ENCODE results near the gene ABHD18. TPM values are rescaled to one million over a fixed set of nuclear protein-coding genes. Genes with fewer than 3 reads are reported as not detected.
A peak's percentile ranks its signal among the peaks of the same experiment; 100 is the strongest.
"Not testable (repeated sequence)": the region's sequence is repeated elsewhere in the genome, so short reads cannot be mapped to it uniquely, and the experiment has no call there.

Gene ABHD18
- total and polyA plus RNA-seq, 5 donors: 4.1 to 10.4 (median 8.7) TPM

DNA sequence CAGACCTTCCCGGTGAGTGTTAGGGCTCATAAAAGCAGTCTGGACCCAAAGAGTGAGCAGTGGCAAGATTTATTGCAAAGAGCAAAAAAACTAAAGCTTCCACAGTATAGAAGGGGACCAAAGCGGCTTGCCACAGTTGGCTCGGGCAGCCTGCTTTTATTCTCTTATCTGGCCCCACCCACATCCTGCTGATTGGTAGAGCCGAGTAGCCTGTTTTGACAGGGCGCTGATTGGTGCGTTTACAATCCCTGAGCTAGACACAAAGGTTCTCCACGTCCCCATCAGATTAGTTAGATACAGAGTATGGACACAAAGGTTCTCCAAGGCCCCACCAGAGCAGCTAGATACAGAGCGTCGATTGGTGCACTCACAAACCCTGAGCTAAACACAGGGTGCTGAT, 81.8 kb downstream of the ABHD18 start:
- H3K4me1 ChIP-seq (ENCODE audit: control insufficient read depth, insufficient read depth, low read length); ATAC-seq; H3K27ac ChIP-seq (ENCODE audit: low read length); H3K27me3 ChIP-seq (ENCODE audit: control insufficient read depth, insufficient read depth); H3K4me3 ChIP-seq (ENCODE audit: low read length); DNase-seq; H3K9me3 ChIP-seq (ENCODE audit: control insufficient read depth, low read length); intact Hi-C loops (cut with DNase I): not testable (repeated sequence)
- WGBS: 79% methylated on average over 9 of the region's 9 CpGs

DNA sequence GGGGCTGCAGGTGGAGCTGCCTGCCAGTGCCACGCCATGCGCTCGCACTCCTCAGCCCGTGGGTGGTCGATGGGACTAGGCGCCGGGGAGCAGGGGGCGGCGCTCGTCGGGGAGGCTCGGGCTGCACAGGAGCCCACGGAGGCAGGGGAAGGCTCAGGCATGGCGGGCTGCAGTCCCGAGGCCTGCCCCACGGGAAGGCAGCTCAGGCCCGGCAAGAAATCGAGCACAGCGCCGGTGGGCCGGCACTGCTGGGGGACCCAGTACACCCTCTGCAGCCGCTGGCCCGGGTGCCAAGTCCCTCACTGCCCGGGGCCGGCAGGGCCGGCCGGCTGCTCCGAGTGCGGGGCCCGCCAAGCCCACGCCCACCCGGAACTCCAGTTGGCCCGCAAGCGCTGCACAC, 82.3 kb downstream of the ABHD18 start:
- H3K4me1 ChIP-seq (ENCODE audit: control insufficient read depth, insufficient read depth, low read length); intact Hi-C loops (cut with DNase I); H3K4me3 ChIP-seq (ENCODE audit: low read length); H3K9me3 ChIP-seq (ENCODE audit: control insufficient read depth, low read length); H3K27me3 ChIP-seq (ENCODE audit: control insufficient read depth, insufficient read depth); DNase-seq; ATAC-seq; H3K27ac ChIP-seq (ENCODE audit: low read length): not testable (repeated sequence)
- WGBS: 97% methylated on average over 34 of the region's 34 CpGs

DNA sequence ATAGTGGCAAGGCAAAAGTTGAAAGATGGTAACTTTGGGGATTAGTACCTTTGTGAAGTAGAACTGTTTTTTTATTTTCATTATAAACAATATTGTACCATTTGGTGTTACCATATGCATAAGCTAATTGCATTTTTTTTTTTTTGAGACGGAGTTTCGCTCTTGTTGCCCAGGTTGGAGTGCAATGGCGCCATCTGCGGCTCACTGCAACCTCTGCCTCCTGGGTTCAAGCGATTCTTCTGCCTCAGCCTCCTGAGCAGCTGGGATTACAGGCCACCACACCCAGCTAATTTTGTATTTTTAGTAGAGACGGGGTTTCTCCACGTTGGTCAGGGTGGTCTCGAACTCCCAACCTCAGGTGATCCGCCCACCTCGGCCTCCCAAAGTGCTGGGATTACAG, 86.0 kb downstream of the ABHD18 start:
- ATAC-seq; H3K4me3 ChIP-seq (ENCODE audit: low read length); H3K27ac ChIP-seq (ENCODE audit: low read length); DNase-seq; H3K27me3 ChIP-seq (ENCODE audit: control insufficient read depth, insufficient read depth); intact Hi-C loops (cut with DNase I); H3K4me1 ChIP-seq (ENCODE audit: control insufficient read depth, insufficient read depth, low read length); H3K9me3 ChIP-seq (ENCODE audit: control insufficient read depth, low read length): not testable (repeated sequence)
- WGBS: 83% methylated on average over 10 of the region's 10 CpGs

DNA sequence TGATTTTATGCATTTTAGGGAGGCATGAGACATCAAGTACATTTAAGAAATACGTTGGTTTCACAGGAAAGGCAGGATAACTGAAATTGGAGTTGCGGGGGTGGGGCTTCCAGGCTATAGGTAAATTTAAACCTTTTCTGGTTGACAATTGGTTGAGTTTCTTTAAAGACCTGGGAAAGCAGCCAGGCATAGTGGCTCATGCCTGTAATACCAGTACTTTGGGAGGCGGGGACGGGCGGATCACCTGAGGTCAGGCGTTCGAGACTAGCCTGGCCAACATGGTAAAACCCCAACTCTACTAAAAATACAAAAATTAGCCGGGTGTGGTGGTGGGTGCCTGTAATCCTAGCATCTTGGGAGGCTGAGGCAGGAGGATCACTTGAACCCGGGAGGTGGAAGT, 89.7 kb downstream of the ABHD18 start:
- H3K9me3 ChIP-seq (ENCODE audit: control insufficient read depth, low read length); ATAC-seq; H3K27me3 ChIP-seq (ENCODE audit: control insufficient read depth, insufficient read depth); DNase-seq; H3K4me3 ChIP-seq (ENCODE audit: low read length); H3K4me1 ChIP-seq (ENCODE audit: control insufficient read depth, insufficient read depth, low read length); H3K27ac ChIP-seq (ENCODE audit: low read length); intact Hi-C loops (cut with DNase I): not testable (repeated sequence)
- 87% methylated on average over 9 of the region's 9 CpGs for WGBS

DNA sequence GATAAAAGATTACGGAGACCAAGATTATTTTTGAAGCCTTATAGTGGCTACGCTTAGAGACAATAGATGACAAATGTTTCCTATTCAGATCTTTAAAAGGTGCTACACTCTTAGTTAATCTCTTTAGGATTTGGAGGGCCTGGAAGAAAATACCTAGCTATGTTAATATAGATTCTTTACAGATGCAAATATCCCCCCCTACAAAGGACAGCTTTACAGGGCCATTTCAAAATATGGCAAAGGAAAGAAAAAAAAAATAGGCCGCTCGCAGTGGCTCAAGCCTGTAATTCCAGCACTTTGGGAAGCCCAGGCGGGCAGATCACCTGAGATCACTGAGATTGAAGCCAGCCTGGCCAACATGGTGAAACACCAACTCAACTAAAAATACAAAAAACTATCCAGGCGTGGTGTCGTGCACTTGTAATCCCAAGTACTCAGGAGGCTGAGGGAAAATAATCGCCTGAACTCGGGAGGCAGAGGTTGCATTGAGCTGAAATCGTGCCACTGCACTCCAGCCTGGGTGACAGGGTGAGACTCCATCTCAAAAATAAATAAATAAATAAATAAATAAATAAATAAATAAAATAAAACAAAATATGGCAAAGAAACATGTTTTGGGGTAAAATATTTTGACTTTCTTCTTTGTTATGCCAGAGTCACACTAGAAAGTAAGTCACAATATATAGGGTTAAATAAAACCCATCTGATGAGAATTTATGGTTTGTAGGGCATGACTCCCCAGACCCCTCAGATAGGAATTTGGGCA, 90.4 kb downstream of the ABHD18 start:
- H3K4me1 ChIP-seq (ENCODE audit: control insufficient read depth, insufficient read depth, low read length); H3K4me3 ChIP-seq (ENCODE audit: low read length); ATAC-seq; H3K9me3 ChIP-seq (ENCODE audit: control insufficient read depth, low read length); H3K27ac ChIP-seq (ENCODE audit: low read length); H3K27me3 ChIP-seq (ENCODE audit: control insufficient read depth, insufficient read depth); intact Hi-C loops (cut with DNase I); DNase-seq: not testable (repeated sequence)
- WGBS: 94% methylated on average over 10 of the region's 10 CpGs

DNA sequence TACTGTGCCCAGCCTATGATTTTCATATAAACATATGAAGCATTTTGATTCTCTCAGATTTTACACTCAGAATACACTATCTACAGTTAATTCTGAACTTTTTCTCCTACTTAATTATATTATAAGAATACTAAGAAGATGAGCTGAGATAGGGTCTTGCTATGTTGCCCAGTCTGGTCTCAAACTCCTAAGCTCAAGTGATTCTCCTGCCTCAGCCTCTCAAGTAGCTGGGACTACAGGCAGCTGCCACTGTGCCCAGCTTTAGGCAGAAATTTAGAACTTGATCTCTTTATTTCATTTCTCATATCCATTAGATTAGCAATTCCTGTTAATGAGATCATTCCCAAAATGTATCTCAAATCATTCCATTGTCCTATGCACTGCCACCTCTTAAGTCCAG, 91.2 kb downstream of the ABHD18 start:
- ATAC-seq: no peak
- Histone ChIP-seq H3K27ac (ENCODE audit: low read length) (no peak overlapping the region), H3K27me3 (ENCODE audit: control insufficient read depth, insufficient read depth) (no peaks in the 10 kb centered on the region), H3K9me3 (ENCODE audit: control insufficient read depth, low read length) (no peaks in the 10 kb centered on the region), H3K4me1 (ENCODE audit: control insufficient read depth, insufficient read depth, low read length) (no peaks in the 10 kb centered on the region), H3K4me3 (ENCODE audit: low read length) (no peak overlapping the region)
- DNase-seq: no peak
- intact Hi-C loops (cut with DNase I): no loop called here

DNA sequence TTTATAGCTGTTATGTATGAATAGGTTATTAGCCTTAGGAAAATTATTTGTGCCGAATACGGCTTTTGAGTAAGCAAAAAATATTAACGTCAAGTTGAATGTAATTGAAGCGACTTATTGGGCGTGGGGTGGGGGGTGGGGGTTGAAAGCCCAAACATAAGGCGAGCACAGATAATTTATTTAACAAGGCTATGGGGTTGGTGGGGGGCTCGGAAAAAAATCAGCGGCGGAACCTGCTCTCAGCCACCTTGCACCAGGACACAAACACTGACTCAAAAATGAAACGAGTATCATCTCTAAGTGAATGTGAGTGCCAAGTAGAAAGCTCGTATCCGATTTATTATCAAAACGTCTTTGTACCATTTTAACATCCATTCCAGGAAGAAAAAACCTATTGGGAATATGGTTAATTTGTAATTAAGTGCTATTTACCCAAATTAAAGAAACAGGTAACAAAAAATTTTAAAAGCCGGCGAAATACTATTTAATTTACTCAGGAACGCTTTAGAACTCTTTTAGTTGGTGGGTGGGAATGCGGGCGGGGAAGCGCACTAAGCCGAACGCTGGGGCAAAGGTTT, 95.0 kb downstream of the ABHD18 start:
- peak overlapping the region; percentile 76 for H3K27ac ChIP-seq (ENCODE audit: low read length)
- peak overlapping the region; percentile 86 for H3K4me3 ChIP-seq (ENCODE audit: low read length)
- DNase-seq (no peak), ATAC-seq (no peak)
- no peaks in the 10 kb centered on the region for H3K4me1 ChIP-seq (ENCODE audit: control insufficient read depth, insufficient read depth, low read length)
- intact Hi-C loops (cut with DNase I): no loop called here
- 27% methylated on average over 21 of the region's 21 CpGs for WGBS
- H3K27me3 ChIP-seq (ENCODE audit: control insufficient read depth, insufficient read depth): no peaks in the 10 kb centered on the region
- H3K9me3 ChIP-seq (ENCODE audit: control insufficient read depth, low read length): no peaks in the 10 kb centered on the region

DNA sequence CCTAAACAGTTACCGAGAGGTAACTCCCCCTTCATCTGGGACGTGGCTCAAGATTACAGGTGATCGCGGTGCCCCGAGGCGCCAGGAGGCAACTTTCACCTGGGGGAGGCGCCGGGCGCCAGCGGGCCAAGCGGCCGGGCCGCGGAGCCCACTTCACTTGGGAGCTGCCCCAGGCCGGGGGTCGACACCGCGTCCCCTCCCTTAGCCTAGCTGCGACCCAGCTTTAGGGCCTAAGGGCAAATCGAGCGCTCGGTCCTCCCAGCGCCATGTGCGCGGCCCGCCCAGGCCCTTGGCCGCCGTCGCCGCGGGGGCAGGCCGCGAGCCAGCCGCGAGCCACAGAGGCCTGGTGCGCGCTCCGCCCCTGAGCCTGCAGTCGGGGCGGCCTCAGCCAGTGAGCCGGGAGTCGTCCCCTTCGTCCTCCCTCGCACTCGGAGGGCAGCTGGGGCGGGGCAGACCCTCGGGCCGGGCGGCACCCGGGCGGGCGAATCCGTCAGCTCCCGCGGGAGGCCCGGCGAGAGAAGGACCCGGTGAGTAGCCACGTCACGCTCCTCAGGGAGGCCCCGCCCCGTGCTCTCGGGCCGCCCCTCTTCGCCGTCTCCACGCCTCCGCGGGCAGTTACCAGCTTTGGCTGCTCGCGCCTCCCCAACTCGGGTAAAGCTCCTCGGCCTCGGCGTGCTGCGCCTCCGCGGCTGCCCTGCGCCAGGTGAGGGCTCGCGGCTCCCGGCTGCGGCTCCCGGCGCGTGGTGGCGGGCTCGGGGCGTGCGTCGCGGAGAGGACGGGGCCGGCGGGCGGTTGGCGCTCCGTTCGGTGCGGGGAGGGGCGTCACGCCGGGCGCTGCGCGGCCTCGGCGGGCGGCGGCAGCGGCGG, 95.7 kb downstream of the ABHD18 start, which contains the start of gene LARP1B:
Gene LARP1B (plus strand): TSS at position 614 of the 867 bp plus-strand sequence. CDS start 13,640 bp downstream, outside the sequence.
- under 1% methylated on average over 112 of the region's 112 CpGs for WGBS
- H3K4me1 ChIP-seq (ENCODE audit: control insufficient read depth, insufficient read depth, low read length): no peaks in the 10 kb centered on the region
- no peaks in the 10 kb centered on the region for H3K27me3 ChIP-seq (ENCODE audit: control insufficient read depth, insufficient read depth)
- H3K27ac ChIP-seq (ENCODE audit: low read length): peak within 1 kb of the TSS; percentile 93
- H3K4me3 ChIP-seq (ENCODE audit: low read length): peak within 1 kb of the TSS; percentile 86
- ATAC-seq (peak; percentile 98), DNase-seq (peak; percentile 97 to 98 (median 98))
- intact Hi-C loops (cut with DNase I): no loop called here
- H3K9me3 ChIP-seq (ENCODE audit: control insufficient read depth, low read length): no peaks in the 10 kb centered on the region

DNA sequence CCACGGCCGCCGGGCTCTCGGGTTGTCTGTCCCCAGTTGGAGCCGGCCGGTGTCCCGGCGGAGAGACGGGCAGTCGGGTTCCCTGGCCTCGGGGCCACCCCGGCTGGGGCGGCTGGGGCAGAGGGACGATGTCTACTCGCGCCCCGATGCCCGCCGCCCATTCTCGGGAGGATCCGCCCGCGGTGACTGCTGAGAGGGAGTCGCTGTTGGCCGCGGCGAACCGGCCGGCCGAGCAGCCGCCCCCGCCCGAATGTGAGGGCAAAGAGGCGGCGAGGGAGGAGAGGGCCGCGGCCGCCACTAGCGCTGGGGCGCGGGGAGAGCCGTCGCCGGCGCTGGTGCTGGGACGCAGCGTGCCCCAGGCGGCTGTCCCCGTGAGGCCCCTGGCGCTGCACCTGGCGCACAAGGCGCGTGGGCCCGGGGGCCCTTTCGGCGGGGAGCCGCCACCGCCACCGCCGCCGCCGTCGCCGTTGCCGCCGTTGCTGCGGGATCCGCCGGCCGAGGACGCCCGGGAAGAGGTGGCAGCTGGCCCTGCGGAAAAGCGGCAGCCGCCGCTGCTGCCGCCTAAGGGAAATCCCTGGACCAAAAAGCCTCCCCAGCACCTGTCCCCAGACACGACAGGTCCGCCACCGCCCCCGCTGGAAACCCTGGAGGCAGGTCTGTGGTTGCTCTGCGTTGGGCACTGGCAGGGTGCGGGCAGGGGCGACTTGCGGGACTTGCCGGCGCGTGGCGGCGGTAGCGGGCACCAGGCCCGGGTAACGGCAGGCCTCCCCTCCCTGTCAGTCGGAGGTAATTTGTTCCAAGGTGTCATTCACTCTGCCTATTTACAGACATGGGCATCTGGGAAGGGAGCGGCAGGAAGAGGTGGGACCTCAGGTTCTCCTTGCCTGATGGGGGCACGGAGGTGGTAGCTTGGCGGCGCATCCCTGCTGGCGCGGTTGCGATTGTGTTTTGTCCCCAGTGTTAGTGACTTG, 96.6 kb downstream of the ABHD18 start:
- H3K9me3 ChIP-seq (ENCODE audit: control insufficient read depth, low read length): no peaks in the 10 kb centered on the region
- WGBS: under 1% methylated on average over 101 of the region's 101 CpGs
- intact Hi-C loops (cut with DNase I): no loop called here
- no peaks in the 10 kb centered on the region for H3K4me1 ChIP-seq (ENCODE audit: control insufficient read depth, insufficient read depth, low read length)
- peak overlapping the region; percentile 86 for H3K4me3 ChIP-seq (ENCODE audit: low read length)
- peak overlapping the region; percentile 93 for H3K27ac ChIP-seq (ENCODE audit: low read length)
- ATAC-seq: peak; percentile 13 to 18
- DNase-seq: peak; percentile 69 to 81 (median 81)
- H3K27me3 ChIP-seq (ENCODE audit: control insufficient read depth, insufficient read depth): no peaks in the 10 kb centered on the region

DNA sequence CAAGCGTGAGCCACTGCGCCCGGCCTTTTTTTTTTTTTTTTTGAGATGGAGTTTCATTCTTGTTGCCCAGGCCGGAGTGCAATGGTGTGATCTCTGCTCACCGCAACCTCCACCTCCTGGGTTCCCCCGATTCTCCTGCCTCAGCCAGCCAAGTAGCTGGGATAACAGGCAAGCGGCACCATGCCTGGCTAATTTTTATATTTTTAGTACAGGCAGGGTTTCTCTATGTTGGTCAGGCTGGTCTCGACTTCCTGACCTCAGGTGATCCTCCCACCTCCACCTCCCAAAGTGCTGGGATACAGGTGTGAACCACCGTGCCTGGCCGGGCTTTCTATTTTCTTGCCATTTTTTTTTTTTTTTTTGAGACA, 101.2 kb downstream of the ABHD18 start:
- WGBS: 97% methylated on average over 10 of the region's 10 CpGs
- H3K9me3 ChIP-seq (ENCODE audit: control insufficient read depth, low read length); intact Hi-C loops (cut with DNase I); H3K4me1 ChIP-seq (ENCODE audit: control insufficient read depth, insufficient read depth, low read length); ATAC-seq; DNase-seq; H3K27ac ChIP-seq (ENCODE audit: low read length); H3K4me3 ChIP-seq (ENCODE audit: low read length); H3K27me3 ChIP-seq (ENCODE audit: control insufficient read depth, insufficient read depth): not testable (repeated sequence)
